Activated T-helper 17 cell treated with anti-CD3 and anti-CD28 coated beads, Interleukin-2, amount 50 U/mL, for 72 hours (primary cell): ENCODE data around the gene LHFPL2. TPM values are rescaled to one million over a fixed set of nuclear protein-coding genes. Genes with fewer than 3 reads are reported as not detected.
"Not testable (repeated sequence)": the region's sequence is repeated elsewhere in the genome, so short reads cannot be mapped to it uniquely, and the experiment has no call there.

Experiments used
- ATAC-seq: fragments of 150-1000 bp; cut with Tn5 transposase; replicated peaks from 2 replicates; pipeline ENCODE4 v1.10.0; 2021; ENCODE audit warnings: mild to moderate bottlenecking, moderate library complexity
- H3K27ac Mint-ChIP-seq: one replicate; pipeline ENCODE4 v1.8.0; 2022; ENCODE audit warnings: mixed read lengths
- H3K27me3 Mint-ChIP-seq: one replicate; pipeline ENCODE4 v1.8.0; 2022; ENCODE audit warnings: mixed read lengths
- H3K36me3 Mint-ChIP-seq: one replicate; pipeline ENCODE4 v1.8.0; 2022; ENCODE audit warnings: low read depth, mild to moderate bottlenecking, mixed read lengths
- H3K4me1 Mint-ChIP-seq: one replicate; pipeline ENCODE4 v1.8.0; 2022; ENCODE audit warnings: mixed read lengths
- H3K4me3 Mint-ChIP-seq: one replicate; pipeline ENCODE4 v1.8.0; 2022; ENCODE audit warnings: mild to moderate bottlenecking, mixed read lengths
- H3K9me3 Mint-ChIP-seq: one replicate; pipeline ENCODE4 v1.8.0; 2022; ENCODE audit warnings: mixed read lengths
- total RNA-seq, 2 donors: library from RNA; stranded (reverse); gene quantifications; one replicate each; pipeline ENCODE4 v1.2.3, GENCODE V29; 2022

LHFPL2 gene
- total RNA-seq, 2 donors from 2014 or later: 0.05 to 0.95 TPM

DNA sequence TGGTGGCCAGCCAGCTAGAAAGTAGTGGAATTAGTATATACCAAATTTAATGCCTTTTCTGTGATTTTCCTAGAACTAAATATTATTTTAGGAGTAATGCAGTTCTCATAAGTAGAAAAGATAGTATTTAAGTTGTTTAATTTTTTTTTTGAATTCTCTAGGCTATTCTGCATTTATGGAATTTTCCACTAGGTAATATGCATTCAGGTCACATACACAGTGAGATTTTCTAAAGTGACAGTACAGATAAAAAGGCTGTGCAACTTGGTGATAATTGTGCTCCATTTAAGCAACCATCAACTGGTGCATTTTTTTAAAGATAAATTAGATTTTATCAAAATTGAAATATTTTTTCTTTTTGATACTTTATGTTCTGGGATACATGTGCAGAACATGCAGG lies 176.7 kb downstream of the LHFPL2 start:
- Mint-ChIP-seq H3K4me1 (no peaks in the 10 kb centered on the region), H3K27ac (no peak overlapping the region), H3K9me3 (no peaks in the 10 kb centered on the region), H3K4me3 (no peak overlapping the region), H3K36me3 (peaks cover 18% of the 10 kb centered on the region), H3K27me3 (no peaks in the 10 kb centered on the region)
- ATAC-seq: no peak

DNA sequence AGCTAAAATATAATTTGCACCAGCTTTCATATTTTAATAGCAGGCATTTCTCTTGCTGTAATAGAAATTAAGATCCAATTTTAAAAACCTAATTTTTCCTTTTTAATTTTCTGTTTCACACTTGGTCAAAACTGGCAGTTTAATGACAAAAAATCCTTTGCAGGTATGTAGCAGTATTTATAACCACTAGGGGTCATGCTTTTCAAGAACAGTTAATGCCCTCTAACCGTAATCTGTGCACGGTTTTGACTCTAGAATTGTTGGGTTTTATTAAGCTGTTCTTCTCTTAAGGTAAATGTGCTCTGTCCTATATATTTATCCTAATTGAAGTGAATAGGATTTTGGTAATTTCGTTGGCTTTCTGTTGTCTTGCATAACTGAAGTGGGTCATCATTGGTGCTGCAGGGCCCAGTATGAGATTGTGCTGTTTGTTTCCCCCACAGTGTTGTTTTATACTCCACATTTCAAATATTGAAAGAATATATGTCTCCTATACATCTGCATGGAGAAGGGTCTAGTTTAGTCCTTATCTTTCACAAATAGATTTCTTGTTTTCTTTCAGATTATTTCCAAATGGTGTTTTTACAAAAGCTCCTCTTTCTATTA lies 180.7 kb downstream of the LHFPL2 start:
- ATAC-seq: no peak
- no peaks in the 10 kb centered on the region for H3K27me3 Mint-ChIP-seq
- H3K9me3 Mint-ChIP-seq: no peaks in the 10 kb centered on the region
- H3K36me3 Mint-ChIP-seq: peaks cover 39% of the 10 kb centered on the region
- H3K27ac Mint-ChIP-seq: no peak overlapping the region
- no peak overlapping the region for H3K4me3 Mint-ChIP-seq
- no peaks in the 10 kb centered on the region for H3K4me1 Mint-ChIP-seq

DNA sequence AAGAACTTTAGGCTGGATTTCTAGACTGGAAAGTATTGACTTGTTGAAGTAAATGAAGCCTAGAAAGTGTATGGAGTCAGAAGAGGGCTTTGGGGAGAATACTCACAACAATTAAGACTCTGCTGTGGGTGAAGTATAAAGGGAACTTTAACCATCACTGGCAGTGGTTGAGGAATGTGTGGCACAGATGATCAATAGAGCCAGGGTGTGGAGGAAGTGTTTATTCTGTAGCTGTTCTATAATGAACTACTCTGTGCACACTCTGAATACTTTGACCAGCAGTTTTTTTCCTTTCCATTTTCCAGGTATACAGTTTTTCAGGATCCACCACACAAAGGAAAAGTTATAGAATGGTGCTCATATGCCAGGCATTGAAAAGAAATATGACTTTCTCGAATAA lies 181.4 kb downstream of the LHFPL2 start:
- no peaks in the 10 kb centered on the region for H3K9me3 Mint-ChIP-seq
- no peaks in the 10 kb centered on the region for H3K4me1 Mint-ChIP-seq
- no peaks in the 10 kb centered on the region for H3K27me3 Mint-ChIP-seq
- H3K36me3 Mint-ChIP-seq: peaks cover 42% of the 10 kb centered on the region
- no peak for ATAC-seq
- no peak overlapping the region for H3K4me3 Mint-ChIP-seq
- H3K27ac Mint-ChIP-seq: no peak overlapping the region

GRCh38 chr5:78458843-78459242 lies 189.7 kb downstream of the LHFPL2 start:
- Mint-ChIP-seq H3K9me3 (no peaks in the 10 kb centered on the region), H3K4me3 (no peak overlapping the region), H3K27me3 (no peaks in the 10 kb centered on the region), H3K4me1 (peaks cover 5% of the 10 kb centered on the region), H3K36me3 (peaks cover 50% of the 10 kb centered on the region), H3K27ac (no peak overlapping the region)
- ATAC-seq: no peak

GRCh38 chr5:78457507-78457906 lies 191.1 kb downstream of the LHFPL2 start:
- not testable (repeated sequence) for H3K27me3 Mint-ChIP-seq, H3K4me1 Mint-ChIP-seq, ATAC-seq, H3K9me3 Mint-ChIP-seq, H3K27ac Mint-ChIP-seq, H3K4me3 Mint-ChIP-seq
- peaks cover 42% of the 10 kb centered on the region for H3K36me3 Mint-ChIP-seq

- Mint-ChIP-seq H3K27me3 (no peaks in the 10 kb centered on the region), H3K4me3 (no peak overlapping the region), H3K36me3 (peaks cover 31% of the 10 kb centered on the region), H3K27ac (no peak overlapping the region), H3K4me1 (no peaks in the 10 kb centered on the region), H3K9me3 (no peaks in the 10 kb centered on the region)
- no peak for ATAC-seq
These were observed 199.5 kb downstream of the LHFPL2 start for GRCh38 chr5:78449103-78449502.

- Mint-ChIP-seq H3K36me3 (peaks cover 31% of the 10 kb centered on the region), H3K4me3 (no peak overlapping the region), H3K27me3 (no peaks in the 10 kb centered on the region), H3K4me1 (no peaks in the 10 kb centered on the region), H3K9me3 (no peaks in the 10 kb centered on the region), H3K27ac (no peak overlapping the region)
- no peak for ATAC-seq
These were observed 200.7 kb downstream of the LHFPL2 start for GRCh38 chr5:78447775-78448424.
